Prostate gland (tissue), 2 donors: ENCODE measurements around the gene AADACL4.

ENCODE experiments used
- POLR2A ChIP-seq: fragments of 450-650 bp; IDR thresholded peaks from one replicate; pipeline ENCODE4 v1.6.1; 2016; ENCODE audit warnings: antibody characterized with exemption, mild to moderate bottlenecking
- POLR2AphosphoS5 ChIP-seq: sonication (generic); formaldehyde crosslinking; IDR thresholded peaks from one replicate; pipeline ENCODE4 v1.6.1; 2017; ENCODE audit warnings: antibody characterized with exemption
- TF ChIP-seq, protein P1 (sequence below), 4 experiments: fragments of 200-600 bp in 2 of 4; fragments of 450-650 bp in 2 of 4; sonication (generic) in 2 of 4; IDR thresholded peaks; 1 replicate in 3 of 4; 2 replicates in 1 of 4; pipeline ENCODE4 v1.5.1; 2016 to 2019; ENCODE audit warnings: antibody characterized with exemption in 4 of 4, mild to moderate bottlenecking in 2 of 4, moderate library complexity in 2 of 4

DNA sequence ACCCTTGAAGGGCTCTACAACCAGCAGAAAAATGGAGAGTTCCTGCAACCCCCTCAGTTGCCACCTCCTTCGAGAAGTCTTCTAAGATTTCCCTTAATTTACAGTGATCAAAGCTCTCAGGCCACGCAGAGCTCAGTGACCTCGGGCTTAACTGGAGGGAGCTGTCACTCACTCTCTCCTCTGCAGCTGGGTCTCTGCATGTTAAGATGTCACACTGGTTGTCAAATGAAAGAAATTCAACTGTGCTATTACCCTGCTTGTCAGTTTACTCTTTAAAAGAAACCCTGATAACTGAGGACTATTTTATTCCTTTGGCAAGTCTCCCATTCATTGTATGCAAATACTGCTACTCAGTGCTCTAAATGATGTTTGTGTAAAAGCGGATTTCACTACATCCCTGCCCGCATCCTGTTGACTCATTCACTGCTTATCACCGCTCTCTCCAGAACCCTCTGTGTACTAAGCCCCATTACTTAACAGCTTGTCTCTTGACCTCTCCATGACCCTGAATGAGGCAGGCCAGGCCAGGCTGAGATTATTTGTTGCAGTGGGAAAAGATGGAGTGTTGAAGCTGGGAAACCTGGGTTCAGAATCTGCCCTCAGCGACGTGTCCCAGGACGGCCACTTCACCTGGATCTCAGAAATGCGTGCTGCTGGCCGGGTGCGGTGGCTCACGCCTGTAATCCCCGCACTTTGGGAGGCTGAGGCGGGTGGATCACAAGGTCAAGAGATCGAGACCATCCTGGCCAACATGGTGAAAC is 39.6 kb upstream of the AADACL4 start:
- TF ChIP-seq, protein P1, sequence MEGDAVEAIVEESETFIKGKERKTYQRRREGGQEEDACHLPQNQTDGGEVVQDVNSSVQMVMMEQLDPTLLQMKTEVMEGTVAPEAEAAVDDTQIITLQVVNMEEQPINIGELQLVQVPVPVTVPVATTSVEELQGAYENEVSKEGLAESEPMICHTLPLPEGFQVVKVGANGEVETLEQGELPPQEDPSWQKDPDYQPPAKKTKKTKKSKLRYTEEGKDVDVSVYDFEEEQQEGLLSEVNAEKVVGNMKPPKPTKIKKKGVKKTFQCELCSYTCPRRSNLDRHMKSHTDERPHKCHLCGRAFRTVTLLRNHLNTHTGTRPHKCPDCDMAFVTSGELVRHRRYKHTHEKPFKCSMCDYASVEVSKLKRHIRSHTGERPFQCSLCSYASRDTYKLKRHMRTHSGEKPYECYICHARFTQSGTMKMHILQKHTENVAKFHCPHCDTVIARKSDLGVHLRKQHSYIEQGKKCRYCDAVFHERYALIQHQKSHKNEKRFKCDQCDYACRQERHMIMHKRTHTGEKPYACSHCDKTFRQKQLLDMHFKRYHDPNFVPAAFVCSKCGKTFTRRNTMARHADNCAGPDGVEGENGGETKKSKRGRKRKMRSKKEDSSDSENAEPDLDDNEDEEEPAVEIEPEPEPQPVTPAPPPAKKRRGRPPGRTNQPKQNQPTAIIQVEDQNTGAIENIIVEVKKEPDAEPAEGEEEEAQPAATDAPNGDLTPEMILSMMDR (IDR thresholded peaks at IDR 0.05), result no peak
- TF ChIP-seq POLR2AphosphoS5 (peak; percentile 72), POLR2A (no peak)
